Mammary epithelial cell (primary cell): ENCODE results near the gene SPIRE1.

Experiments used
- EZH2 ChIP-seq: IDR thresholded peaks from 2 replicates; pipeline ENCODE4 v1.6.1; 2012; ENCODE audit warnings: low read length, inconsistent platforms, borderline replicate concordance
- TF ChIP-seq, protein P1 (sequence below), 2 donors: IDR thresholded peaks in 1 of 2; conservative IDR thresholded peaks in 1 of 2; 2 replicates each; pipeline ENCODE4 v1.5.1; 2011 to 2012; ENCODE audit warnings: inconsistent platforms in 2 of 2, low read length in 2 of 2, mild to moderate bottlenecking in 2 of 2, control low read depth in 1 of 2, low read depth in 1 of 2; ENCODE audit not compliant: insufficient read depth in 1 of 2; ENCODE audit errors: extremely low read depth in 1 of 2

DNA sequence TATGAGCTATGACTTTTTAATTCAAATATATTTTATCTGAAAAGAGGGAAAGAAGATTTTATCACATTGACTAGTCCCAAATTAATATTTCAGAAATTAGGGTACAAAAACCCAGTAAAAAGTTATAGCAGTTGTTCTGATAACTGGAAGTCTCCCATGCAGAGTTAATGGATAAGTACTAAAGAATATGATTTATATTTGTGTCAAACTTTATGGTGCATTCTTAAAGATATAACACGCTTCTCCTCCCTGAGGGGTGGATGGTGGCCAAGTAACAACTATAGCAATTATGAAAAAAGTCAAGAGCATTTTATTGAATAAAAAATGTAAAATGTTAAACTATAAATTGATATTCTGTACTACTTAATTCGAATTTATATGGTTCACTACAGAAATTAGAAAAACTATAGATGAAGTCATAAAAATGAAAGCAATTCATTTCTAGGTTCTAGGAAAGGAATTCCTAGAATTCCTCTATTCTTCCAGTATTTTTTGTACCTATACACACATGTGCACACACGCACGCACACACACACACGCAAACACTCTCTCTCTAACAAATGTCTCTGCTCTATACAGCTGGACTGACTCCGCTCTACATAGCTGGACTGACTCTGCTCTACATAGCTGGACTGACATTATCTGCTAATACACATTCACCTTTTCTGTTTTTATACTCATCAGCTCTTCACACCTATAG lies 138.9 kb downstream of the SPIRE1 start:
- TF ChIP-seq, protein P1, sequence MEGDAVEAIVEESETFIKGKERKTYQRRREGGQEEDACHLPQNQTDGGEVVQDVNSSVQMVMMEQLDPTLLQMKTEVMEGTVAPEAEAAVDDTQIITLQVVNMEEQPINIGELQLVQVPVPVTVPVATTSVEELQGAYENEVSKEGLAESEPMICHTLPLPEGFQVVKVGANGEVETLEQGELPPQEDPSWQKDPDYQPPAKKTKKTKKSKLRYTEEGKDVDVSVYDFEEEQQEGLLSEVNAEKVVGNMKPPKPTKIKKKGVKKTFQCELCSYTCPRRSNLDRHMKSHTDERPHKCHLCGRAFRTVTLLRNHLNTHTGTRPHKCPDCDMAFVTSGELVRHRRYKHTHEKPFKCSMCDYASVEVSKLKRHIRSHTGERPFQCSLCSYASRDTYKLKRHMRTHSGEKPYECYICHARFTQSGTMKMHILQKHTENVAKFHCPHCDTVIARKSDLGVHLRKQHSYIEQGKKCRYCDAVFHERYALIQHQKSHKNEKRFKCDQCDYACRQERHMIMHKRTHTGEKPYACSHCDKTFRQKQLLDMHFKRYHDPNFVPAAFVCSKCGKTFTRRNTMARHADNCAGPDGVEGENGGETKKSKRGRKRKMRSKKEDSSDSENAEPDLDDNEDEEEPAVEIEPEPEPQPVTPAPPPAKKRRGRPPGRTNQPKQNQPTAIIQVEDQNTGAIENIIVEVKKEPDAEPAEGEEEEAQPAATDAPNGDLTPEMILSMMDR (conservative IDR thresholded peaks at IDR 0.05 in 1 of 2, IDR thresholded peaks at IDR 0.05 in 1 of 2; ENCODE audit: extremely low read depth in 1 of 2, insufficient read depth in 1 of 2, low read depth in 1 of 2, low read length in 2 of 2) = no peak
- no peak for TF ChIP-seq EZH2
